Right kidney (tissue), 1 donor: ENCODE results near the gene STXBP1.
"Not testable (repeated sequence)": the region's sequence is repeated elsewhere in the genome, so short reads cannot be mapped to it uniquely, and the experiment has no call there.

Source experiments
- DNase-seq: peaks from one replicate; pipeline ENCODE4 v3.0.0-alpha.2; 2016

Gene STXBP1

DNA sequence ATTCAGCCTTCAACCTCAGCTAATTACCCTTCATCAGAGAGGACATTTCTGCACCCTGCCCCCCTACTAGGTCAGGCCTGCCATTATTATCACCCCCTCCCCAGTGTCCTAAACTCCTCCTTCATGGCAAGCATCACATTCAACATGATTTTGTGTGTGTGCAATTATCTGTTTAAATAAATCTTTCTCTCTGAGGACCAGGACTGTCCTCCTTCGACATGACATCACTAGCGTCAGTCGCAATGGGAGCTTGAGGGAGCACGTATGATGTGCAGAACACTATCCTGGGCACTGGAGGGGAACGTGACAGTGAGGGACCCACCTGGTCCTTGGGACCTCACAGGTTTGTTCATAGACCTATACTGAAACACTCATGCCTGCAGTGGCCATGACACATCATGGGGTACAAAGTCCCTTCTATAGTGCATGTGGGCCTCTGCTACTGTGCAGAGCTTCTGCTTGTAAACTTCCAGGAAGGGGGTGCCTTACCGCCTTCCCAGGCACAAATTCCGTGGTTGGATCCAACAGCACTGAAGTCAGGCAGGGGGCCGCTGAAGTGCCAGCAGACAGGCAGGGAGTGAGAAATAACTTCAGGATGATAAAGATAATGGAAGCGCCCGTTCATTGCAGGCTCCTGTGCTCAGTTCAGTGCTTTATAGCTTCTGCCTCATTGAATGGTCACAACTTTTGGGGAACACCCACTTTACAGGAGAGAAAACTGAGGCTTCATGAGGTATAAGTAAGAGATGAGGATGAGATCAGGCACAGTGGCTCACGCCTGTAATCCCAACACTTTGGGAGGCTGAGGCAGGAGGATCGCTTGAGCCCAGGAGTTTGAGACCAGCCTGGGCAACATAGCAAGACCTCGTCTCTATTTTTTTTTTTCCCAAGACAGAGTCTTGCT, 36.0 kb upstream of the STXBP1 start:
- DNase-seq, result no peak

DNA sequence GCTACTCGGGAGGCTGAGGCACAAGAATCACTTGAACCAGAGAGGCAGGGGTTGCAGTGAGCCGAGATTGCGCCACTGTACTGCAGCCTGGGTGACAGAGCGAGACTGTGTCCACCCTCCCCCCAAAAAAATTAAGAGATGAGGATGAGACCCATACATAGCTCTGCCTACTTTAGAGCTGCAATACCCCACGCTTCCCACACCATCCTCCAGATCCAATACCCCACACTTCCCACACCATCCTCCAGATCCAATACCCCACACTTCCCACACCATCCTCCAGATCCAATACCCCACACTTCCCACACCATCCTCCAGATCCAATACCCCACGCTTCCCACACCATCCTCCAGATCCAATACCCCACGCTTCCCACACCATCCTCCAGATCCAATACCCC, 34.9 kb upstream of the STXBP1 start:
- not testable (repeated sequence) for DNase-seq

DNA sequence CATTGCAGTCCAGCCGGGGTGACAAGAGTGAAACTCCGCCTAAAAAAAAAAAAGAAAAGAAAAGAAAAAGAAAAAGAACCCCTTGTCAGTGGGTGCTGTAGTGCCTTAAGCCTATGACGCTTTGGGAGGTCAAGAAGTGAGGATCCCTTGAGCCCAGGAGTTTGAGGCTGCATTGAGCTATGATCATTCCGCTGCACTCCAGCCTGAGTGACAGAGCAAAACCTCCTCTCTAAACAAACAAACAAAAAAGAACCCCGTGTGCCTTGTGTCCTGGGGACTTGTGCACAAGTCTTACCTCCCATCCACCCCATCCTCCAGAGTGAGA, 33.5 kb upstream of the STXBP1 start:
- DNase-seq, result no peak

DNA sequence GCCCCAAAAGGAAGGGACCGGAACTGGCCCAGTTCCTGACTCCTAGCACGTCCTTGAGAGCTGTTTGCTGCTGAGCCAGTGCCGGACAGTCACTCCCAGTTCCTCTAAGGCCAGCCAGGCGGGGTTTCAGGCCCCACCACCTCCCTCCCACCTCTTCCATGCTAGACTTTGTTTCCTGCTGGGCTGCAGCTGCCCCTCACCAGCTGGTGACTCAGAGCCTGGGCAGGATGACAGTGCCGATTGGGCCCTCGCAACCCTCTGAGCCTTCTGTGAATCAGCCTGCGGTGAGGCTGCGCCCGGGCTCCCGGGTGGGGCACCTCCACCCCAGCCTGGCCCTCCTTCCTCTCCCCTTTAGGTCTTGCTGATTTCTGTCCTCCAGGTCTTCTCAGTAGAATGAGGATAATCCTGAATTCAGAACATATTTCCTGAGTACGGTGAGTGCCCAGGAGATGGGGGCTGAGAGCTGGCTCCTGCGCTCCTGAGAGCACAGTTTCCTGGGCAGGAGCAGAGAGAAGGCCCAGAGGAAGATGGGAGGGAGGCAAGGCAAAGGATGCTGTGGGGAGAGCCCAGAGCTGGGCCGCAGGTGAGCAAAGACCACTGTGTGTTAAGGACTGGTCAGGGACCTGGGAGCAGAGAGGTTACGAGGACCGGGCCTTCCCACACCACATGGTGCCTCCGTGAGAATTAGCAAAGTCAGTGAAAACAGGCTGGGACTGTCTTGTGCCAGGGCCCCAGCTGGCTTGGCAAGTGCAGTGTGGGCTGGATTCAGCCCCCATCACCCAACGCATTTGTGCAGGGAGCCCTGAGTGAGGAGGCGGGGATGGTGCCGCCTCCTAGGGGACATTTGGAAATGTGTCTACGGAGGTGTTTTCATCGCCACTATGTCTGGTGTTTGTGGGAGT, 32.9 kb upstream of the STXBP1 start:
- DNase-seq, result peak; percentile 49

DNA sequence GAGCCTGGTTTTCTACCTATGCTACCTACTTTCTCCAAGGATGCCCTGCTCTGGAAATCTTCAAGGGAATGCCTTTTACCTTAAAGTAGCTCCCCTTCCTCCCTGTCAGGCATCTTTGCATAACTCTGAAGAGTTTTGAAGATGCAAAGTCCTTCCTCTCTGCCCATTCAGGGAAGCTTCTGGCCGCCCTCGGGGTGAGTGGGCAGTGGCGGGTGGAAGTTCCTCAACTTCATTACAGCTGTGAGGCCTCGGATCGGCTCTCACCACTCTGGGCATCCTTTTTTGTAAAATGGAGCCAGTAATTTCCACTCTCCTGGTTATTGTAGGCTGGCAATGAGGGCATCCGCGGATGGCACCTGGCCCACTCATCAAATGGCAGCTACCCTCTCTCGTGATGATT, 31.7 kb upstream of the STXBP1 start:
- no peak for DNase-seq

DNA sequence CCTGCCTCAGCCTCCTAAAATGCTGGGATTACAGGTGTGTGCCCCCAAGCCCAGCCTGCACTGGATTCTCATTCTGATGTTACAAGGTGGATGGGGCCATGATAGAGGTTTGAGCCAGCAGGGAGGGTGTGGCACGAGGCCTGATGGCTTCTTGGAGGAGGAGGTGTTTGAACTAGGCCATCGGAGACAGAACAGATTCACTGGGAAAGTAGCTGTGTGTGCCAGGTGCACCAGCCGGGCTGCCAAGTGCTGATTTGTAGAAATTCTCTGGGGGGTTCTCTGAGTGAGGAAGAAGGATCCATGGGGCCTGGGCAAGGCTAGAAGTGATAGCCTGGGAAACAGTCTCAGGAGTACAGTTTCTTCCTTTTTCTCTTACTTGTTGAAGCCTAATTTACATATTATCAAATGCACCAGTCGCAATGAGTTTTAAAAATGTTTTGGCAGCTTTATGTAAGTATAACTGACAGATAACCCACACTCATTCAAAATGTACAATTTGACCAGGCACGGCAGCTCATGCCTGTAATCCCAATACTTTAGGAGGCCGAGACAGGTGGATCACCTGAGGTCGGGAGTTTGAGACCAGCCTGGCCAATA, 31.1 kb upstream of the STXBP1 start:
- DNase-seq, result no peak

DNA sequence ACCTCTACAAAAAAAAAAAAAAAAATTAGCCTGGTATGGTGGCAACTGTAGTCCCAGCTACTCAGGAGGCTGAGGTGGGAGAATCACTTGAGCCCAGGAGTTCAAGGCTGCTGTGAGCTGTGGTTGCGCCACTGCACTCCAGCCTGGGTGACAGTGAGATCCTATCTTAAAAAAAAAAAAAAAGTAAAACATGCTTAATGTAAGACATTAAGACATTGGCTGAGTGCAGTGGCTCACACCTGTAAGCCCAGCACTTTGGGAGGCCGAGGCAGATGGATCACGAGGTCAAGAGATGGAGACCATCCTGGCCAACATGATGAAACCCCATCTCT, 27.6 kb upstream of the STXBP1 start:
- DNase-seq, result not testable (repeated sequence)

DNA sequence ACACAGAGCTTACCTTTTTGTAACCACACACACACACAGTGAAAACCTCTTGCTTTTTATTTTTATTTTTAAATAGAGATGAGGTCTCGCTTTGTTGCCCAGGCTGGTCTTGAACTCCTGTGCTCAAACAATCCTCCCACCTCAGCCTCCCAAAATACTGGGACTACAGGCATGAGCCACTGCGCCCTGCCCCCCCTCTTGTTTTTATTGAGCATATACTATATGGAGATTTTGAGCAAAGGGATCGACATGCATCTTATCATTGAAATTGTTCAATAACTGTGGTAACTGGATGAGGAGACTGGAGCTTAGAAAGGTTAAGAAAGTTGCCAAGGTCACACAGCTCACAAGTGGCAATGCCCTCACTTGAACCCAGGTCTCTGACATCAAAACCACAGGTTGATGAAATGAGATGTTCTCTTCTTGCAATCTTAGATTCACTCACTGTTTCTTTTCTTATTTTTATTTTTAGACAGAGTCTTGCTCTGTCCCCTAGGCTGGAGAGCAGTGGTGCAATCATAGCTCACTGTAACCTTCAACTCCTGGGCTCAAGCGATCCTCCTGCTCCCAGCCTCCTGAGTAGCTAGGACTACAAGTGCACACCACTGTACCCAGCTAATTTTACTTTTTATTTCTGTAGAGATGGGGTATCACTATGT, 26.8 kb upstream of the STXBP1 start:
- no peak for DNase-seq

DNA sequence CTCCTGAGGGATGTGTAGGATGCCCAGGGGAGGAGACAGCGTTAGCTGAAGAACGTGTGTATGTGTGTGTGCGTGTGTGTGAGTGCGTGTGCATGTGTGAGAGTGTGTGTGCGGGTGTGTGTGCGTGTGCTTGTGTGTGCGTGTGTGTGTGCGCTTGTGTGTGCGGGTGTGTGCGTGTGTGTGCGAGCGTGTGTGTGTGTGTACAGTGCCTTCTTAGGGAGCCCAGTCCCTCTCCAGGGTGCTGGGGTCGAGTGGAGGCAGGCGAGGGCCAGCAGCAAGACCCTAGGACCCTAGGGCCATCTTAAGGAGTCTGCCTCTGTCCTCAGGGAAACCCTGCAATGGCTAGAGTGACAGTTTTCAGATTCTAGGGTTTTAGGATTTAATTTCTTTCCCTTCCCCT, 26.0 kb upstream of the STXBP1 start:
- DNase-seq, result no peak

DNA sequence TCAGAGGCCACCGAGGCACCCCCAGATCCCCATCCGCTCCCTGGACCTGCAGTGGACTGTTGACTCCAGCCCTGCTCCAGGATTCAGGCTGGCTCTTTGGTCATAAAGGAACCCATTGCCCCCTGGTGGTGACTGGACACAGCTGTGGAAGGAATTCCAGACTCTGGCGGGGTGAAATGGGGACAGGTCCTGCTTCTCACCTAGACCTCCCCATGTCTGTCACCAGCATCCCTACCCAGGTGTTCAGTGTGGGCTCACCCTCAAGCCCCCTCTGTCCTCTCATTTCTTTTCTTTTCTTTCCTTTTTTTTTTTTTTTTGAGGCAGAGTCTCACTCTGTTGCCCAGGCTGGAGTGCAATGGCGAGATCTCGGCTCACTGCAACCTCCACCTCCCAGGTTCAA, 25.5 kb upstream of the STXBP1 start:
- peak; percentile 67 for DNase-seq

DNA sequence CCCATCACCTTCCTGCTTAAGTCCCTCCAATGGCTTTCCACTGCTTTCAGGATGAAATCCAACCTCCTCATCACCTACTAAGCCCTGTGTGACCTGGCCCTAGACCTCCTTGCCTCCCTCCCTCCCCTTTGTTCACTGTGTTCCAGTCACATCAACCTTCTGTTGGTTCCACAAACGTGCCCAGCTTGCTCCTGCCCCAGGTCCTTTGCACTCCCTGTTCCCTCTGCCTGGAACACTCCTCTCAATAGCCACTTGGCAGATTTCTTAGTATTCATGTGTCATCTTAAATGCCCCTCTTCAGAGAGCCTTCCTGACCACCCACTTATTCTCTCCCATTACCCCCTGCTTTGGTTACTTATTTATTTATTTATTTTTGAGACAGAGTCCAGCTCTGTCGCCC, 24.1 kb upstream of the STXBP1 start:
- DNase-seq, result no peak

DNA sequence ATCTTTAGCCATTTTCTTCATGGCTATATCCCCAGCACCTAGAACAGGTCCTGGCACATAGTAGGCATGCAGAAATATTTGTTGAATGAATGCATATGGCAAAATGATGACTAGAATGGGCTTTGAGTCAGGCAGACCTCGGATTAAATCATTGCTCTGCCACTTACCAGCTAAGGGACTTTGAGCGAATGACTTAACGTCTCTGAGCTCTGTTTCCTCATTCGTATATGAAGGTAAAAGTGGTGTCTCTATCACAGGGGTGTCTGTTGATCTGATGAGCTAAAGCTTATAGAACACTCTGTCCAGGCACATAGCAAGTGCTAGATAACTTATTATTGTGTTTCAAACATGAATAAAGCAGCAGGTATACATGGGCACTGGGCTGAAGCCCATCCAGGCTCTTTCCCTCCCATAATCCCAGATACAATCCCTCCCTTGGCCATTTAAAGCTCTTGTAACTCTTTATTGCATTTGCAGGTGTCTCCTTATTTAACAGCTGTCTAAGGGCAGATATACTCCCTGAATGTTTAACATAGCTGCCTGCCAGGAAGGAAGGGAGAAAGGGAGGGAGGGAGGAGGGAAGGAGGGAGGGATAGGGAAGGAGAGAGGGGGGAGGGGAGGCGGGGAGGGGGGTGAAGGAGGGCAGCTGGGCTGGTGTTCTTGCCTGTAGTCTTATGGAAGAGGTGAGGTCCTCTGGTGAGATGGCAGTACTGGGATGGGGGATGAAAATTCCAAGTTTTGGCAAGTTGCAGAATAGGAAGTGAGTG, 23.2 kb upstream of the STXBP1 start:
- no peak for DNase-seq

DNA sequence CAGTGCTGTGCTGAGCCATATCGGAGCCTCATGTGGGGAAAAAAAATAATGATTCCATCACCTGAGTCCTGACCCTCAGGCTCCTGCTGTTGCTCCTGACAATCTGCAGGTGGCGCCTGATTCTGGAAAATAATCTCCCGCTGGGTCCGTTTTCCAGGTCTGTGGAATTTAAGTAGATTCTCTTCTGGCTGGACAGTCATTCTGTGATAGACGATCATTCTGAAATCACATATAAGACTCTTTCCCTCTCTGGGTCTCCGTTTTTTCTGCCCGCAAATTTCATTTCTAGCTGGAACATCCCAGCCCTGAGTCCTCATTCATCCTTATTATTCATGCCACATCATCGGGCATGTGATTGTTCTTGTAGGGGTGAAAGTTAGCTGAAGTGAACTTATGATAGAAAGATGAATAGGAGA, 22.1 kb upstream of the STXBP1 start:
- DNase-seq, result peak; percentile 45

DNA sequence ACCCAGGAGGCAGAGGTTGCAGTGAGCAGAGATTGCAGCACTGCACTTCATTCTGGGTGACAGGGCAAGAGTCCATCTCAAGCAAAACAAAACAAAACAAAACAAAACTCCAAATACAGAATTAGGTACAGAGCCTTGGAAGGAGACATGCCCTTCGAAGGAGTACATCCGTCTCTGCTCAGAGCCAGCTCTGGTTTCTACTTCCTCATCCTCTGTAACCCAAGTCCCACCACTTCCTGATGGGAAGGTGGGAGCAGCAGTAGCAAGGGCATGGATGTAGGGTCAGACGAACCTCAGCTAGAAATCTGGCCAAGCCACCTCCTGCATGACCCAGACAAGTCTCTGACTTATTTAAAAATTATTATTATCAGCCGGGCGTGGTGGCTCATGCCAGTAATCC, 16.5 kb upstream of the STXBP1 start:
- no peak for DNase-seq

DNA sequence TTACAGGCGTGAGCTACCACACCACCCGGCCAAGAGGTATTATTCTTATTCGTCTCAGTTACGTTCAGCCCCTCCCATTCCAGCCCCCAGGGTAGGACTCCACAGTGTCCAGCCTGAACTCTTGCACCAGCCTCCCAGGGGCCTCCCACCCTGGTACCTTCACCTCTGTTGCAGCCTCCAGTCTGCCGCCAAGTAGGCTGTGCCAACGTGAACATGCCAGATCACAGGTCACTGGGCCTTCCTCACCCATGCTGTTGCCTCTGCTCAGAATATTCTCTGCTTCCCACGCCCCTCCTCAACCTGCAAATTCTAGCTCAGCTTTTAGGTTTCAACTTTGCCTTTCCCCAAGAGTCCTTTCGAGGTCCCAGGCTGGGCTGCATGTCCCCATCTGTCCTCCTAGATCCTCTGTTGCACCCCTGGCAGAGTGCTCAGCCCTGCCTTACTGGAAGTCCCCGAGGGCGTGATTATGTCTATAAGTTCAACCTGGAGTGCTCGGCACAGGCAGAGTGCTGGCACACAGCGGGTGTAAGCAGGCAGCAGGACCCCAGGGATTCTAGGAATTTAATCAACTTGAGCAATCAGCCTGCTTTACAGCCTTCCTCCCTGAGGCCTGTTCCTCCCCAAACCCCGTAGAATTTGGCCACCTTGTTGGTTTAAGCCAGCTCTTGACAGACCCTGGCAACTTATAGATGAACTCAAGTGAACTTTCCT, 13.1 kb upstream of the STXBP1 start:
- peak; percentile 21 for DNase-seq

DNA sequence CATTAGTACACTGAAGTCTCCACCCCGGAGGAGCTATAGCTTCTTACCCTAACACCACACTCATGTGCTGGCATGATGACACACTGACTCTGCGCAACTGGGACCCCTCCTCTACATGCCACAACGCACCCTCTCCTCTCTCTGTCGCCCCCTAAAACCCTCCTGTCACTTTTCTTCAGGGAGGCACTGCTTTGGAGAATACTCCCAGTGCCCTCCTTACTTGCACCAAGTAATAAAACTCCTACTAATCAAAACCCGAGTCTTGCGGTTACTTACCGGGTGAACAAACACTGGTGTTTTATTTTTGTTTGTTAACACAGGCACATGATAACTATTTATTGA, 12.6 kb upstream of the STXBP1 start:
- no peak for DNase-seq

DNA sequence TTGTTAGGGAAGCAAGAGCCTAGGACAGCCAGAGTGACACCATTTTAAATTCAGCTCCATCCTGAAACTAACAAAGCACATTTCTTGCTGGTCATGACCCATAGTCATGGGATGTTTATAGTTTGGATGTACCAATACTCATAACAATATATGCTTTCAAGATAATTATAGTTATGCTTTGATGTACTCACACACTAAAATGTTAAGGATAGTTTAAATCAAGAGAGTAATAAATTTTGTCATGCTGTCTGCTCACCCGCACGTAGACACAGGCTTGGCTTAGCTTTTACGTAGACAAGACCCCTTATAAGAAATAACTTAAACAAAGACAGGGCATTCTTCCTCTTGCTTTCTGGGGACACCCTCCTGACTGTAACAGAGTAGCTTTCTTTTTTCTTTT, 8.9 kb upstream of the STXBP1 start:
- DNase-seq, result no peak

DNA sequence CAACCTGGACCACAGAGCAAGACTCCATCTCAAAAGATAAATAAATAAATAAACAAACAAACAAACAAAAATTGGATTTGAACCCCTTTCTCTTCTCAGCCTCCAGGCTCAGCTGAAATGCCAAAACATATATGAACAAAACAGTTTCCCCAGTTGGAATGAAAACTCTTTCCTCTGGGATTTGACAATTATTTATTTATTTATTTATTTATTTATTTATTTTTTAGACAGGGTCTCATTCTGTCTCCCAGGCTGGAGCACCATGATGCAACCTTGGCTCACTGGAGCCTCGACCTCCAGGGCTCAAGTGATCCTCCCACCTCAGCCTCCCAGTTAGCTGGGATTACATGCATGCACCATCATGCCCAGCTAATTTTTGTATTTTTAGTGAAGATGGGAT, 6.0 kb upstream of the STXBP1 start:
- DNase-seq, result no peak

DNA sequence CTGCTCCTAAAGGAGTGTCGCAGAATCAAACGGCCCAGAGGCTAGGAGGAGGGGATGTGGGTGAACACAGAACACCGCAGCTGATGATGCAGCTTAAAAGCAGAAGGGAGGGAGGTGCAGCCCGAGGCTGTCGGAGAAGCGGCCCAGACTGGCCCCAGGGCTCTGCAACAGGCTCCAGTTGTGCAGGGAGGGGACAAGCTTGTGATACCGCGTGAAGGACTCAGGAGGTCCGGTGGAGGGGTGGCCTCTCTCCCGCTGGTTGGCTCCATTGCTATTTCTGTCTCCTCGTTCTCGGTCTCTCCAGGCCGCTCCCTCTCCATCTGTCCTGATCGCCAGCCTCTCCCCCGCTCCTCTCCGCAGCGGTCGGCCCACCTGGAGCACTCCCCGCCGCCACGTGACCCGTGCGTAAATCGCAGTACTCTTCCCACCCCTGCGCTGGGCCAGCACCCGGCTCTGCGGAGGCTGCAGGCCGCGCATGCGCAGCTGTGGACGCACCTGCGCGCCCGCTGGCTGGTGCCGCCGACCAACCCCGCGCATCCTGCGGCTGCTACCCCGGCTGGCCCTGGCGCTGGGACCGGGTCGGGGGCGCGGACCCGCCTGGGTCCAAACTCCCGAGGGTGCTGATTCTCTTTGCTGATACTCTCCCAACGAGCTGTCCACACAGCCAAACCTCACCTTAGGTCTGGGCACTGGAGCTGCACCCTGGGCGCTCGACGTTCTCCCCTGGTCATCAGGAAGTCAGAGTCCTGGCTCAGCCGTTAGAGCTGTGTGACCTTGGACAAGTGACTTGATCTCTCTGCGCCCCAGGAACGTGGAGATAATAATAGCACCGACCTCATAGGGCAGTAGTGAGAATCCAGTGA, 3.7 kb upstream of the STXBP1 start:
- DNase-seq, result peak; percentile 85

DNA sequence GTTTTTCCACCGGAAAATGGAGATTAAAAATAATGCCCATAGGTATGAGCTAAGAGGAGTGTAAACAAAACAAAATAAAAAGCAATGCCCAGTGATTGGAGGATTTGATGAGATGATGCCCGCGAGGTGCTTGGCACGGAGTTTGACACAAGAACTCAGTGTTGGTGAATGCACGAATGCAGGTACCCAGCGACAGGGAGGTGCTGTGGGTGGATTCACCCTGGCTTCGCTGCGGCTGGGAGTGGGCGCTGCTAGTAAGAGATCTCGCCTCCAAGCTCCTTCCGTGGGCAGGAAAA, 526 bp upstream of the STXBP1 start:
- DNase-seq, result no peak
